Panc1 (cell line): ENCODE results near the gene WDR72. TPM values are rescaled to one million over a fixed set of nuclear protein-coding genes. Genes with fewer than 3 reads are reported as not detected.

Experiments
- ATAC-seq: fragments of 200-7000 bp; cut with Tn5 transposase; 2 replicates; pipeline ENCODE4 v1.9.1; 2020; ENCODE audit warnings: mild to moderate bottlenecking, moderate library complexity
- BruUV-seq: library from RNA; stranded (reverse); fragments of 400-500 nt; replicated peaks from 2 replicates; lab custom pipeline; 2021; lab: Mats Ljungman, UMichigan
- CTCF ChIA-PET: fragments of 300-600 bp; sonication (Branson Sonifier 250); formaldehyde crosslinking; loops from one replicate; lab custom pipeline; 2022; ENCODE audit warnings: antibody characterized with exemption; lab: Charles Lee
- POLR2A ChIA-PET: fragments of 300-600 bp; sonication (Branson Sonifier 250); formaldehyde crosslinking; loops from one replicate; lab custom pipeline; 2022; ENCODE audit warnings: antibody characterized with exemption; lab: Charles Lee
- DNase-seq: peaks from one replicate; pipeline ENCODE4 v3.0.0-alpha.2; 2010; ENCODE audit warnings: low read depth, low spot score
- H3K27ac ChIP-seq: 2 replicates; pipeline ENCODE4 v1.5.1; 2011; ENCODE audit warnings: mild to moderate bottlenecking, low read length, inconsistent platforms
- H3K27me3 ChIP-seq: fragments of 200-500 bp; sonication (Bioruptor generic); 2 replicates; pipeline ENCODE4 v1.6.0; 2014; ENCODE audit warnings: low read length, inconsistent platforms; ENCODE audit not compliant: control insufficient read depth, insufficient read depth
- H3K36me3 ChIP-seq: fragments of 200-500 bp; sonication (Bioruptor generic); 2 replicates; pipeline ENCODE4 v1.5.1; 2014; ENCODE audit warnings: inconsistent platforms, mild to moderate bottlenecking, low read length, moderate library complexity; ENCODE audit not compliant: control insufficient read depth, insufficient read depth
- H3K4me1 ChIP-seq: 2 replicates; pipeline ENCODE4 v1.5.1; 2011; ENCODE audit warnings: inconsistent platforms, mild to moderate bottlenecking, low read length, moderate library complexity; ENCODE audit not compliant: control insufficient read depth, insufficient read depth
- H3K4me3 ChIP-seq, 2 experiments: 2 replicates each; pipeline ENCODE4 v1.5.1; 2011 to 2012; ENCODE audit warnings: low read depth in 2 of 2, low read length in 2 of 2, mild to moderate bottlenecking in 2 of 2, inconsistent platforms in 1 of 2, moderate library complexity in 1 of 2
- H3K9me3 ChIP-seq: fragments of 200-500 bp; sonication (Bioruptor generic); 2 replicates; pipeline ENCODE4 v1.5.1; 2014; ENCODE audit warnings: low read depth, mild to moderate bottlenecking, inconsistent platforms, low read length, moderate library complexity; ENCODE audit not compliant: control insufficient read depth, insufficient read depth
- POLR2AphosphoS5 ChIP-seq: IDR thresholded peaks from 2 replicates; pipeline ENCODE4 v1.6.1; 2012; ENCODE audit warnings: mild to moderate bottlenecking, low read depth, low read length, moderate library complexity
- SIN3A ChIP-seq: IDR thresholded peaks from 2 replicates; pipeline ENCODE4 v1.6.1; 2012; ENCODE audit warnings: low read depth, mild to moderate bottlenecking, low read length, moderate library complexity, borderline replicate concordance; ENCODE audit not compliant: insufficient read depth
- TCF7L2 ChIP-seq: IDR thresholded peaks from 2 replicates; pipeline ENCODE4 v1.6.1; 2011; ENCODE audit warnings: mild to moderate bottlenecking, low read depth, low read length, inconsistent platforms
- in situ Hi-C: cut with HindIII; loops from 2 replicates; pipeline ENCODE4 v1.10.0; 2016; ENCODE audit warnings: low sequenced_read_pairs, low pct_unique_long_range_greater_than_20kb
- intact Hi-C: fragments of 100-400 bp; cut with micrococcal nuclease; formaldehyde crosslinking; loops from one replicate; pipeline ENCODE4 v1.10.0; 2022; ENCODE audit not compliant: unreplicated experiment
- total RNA-seq: library from RNA; stranded (reverse); gene quantifications from one replicate; pipeline ENCODE4 v1.2.1, GENCODE V29; 2021; ENCODE audit not compliant: unreplicated experiment
- TF ChIP-seq, protein P1 (sequence below), 2 experiments: IDR thresholded peaks; 2 replicates each; pipeline ENCODE4 v1.6.1; 2011 to 2012; ENCODE audit warnings: low read depth in 2 of 2, control low read depth in 1 of 2, low read length in 1 of 2, mild to moderate bottlenecking in 1 of 2, moderate library complexity in 1 of 2; ENCODE audit not compliant: insufficient read depth in 1 of 2
- TF ChIP-seq, protein P2 (sequence below): fragments of 450-650 bp; IDR thresholded peaks from 2 replicates; pipeline ENCODE4 v1.5.1; 2017; ENCODE audit warnings: mild to moderate bottlenecking

The WDR72 gene
- total RNA-seq, 1 experiment from 2014 or later: 0.03 TPM

DNA sequence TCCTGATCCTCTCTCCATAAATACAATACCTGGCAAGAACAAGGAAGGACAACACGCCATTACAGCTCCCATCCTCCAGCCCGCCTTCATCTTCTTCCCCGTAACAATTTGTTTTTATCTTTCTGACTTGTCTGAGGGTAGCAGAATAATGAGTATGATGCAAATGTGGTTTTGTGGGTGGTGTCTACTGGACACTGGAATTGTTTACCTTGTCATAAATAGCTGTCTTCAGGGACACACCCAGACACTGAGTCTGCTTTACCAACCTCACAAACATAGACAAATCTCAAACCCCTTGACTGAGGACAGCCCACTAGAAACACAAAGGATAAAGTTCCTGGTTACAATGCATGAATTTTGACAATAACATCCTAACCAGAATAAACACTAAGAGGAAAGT, 13.4 kb downstream of the WDR72 start:
- in situ Hi-C loops (no loop called here), intact Hi-C loops (no loop called here)
- TF ChIP-seq TCF7L2 (no peak), POLR2AphosphoS5 (no peak), SIN3A (no peak)
- TF ChIP-seq, protein P1, sequence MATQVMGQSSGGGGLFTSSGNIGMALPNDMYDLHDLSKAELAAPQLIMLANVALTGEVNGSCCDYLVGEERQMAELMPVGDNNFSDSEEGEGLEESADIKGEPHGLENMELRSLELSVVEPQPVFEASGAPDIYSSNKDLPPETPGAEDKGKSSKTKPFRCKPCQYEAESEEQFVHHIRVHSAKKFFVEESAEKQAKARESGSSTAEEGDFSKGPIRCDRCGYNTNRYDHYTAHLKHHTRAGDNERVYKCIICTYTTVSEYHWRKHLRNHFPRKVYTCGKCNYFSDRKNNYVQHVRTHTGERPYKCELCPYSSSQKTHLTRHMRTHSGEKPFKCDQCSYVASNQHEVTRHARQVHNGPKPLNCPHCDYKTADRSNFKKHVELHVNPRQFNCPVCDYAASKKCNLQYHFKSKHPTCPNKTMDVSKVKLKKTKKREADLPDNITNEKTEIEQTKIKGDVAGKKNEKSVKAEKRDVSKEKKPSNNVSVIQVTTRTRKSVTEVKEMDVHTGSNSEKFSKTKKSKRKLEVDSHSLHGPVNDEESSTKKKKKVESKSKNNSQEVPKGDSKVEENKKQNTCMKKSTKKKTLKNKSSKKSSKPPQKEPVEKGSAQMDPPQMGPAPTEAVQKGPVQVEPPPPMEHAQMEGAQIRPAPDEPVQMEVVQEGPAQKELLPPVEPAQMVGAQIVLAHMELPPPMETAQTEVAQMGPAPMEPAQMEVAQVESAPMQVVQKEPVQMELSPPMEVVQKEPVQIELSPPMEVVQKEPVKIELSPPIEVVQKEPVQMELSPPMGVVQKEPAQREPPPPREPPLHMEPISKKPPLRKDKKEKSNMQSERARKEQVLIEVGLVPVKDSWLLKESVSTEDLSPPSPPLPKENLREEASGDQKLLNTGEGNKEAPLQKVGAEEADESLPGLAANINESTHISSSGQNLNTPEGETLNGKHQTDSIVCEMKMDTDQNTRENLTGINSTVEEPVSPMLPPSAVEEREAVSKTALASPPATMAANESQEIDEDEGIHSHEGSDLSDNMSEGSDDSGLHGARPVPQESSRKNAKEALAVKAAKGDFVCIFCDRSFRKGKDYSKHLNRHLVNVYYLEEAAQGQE (IDR thresholded peaks at IDR 0.05; ENCODE audit: insufficient read depth in 1 of 2, low read depth in 2 of 2, low read length in 1 of 2): no peak
- TF ChIP-seq, protein P2, sequence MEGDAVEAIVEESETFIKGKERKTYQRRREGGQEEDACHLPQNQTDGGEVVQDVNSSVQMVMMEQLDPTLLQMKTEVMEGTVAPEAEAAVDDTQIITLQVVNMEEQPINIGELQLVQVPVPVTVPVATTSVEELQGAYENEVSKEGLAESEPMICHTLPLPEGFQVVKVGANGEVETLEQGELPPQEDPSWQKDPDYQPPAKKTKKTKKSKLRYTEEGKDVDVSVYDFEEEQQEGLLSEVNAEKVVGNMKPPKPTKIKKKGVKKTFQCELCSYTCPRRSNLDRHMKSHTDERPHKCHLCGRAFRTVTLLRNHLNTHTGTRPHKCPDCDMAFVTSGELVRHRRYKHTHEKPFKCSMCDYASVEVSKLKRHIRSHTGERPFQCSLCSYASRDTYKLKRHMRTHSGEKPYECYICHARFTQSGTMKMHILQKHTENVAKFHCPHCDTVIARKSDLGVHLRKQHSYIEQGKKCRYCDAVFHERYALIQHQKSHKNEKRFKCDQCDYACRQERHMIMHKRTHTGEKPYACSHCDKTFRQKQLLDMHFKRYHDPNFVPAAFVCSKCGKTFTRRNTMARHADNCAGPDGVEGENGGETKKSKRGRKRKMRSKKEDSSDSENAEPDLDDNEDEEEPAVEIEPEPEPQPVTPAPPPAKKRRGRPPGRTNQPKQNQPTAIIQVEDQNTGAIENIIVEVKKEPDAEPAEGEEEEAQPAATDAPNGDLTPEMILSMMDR: no peak
- ATAC-seq: no peak
- no peak for DNase-seq
- Histone ChIP-seq H3K9me3 (no peaks in the 10 kb centered on the region), H3K27ac (no peak overlapping the region), H3K4me1 (no peaks in the 10 kb centered on the region), H3K36me3 (no peaks in the 10 kb centered on the region), H3K27me3 (no peaks in the 10 kb centered on the region), H3K4me3 (no peak overlapping the region)
- CTCF ChIA-PET: no interaction called here
- no TSS peak for BruUV-seq
- POLR2A ChIA-PET: no interaction called here

DNA sequence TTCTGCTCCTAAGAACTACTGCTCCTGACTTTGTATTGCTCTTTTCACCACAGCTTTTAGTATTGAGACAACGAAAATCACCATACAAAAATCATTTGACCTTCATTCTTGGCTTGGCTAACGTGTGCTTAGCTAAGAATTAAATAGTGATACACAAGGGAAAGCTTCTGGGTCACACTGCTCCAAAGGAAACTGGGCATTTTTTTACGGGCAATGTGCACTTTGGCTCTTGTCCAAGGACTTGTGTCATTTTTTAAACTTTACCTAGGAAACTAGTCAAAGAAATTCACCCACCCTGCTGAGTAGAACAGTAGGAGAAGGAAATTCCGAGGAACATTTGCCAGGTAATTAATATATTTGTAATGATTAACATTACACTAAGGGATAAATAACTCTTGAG, 19.8 kb downstream of the WDR72 start:
- no TSS peak for BruUV-seq
- Histone ChIP-seq H3K4me3 (no peak overlapping the region), H3K9me3 (no peaks in the 10 kb centered on the region), H3K36me3 (no peaks in the 10 kb centered on the region; the same call in 1 of the 2 replicates), H3K4me1 (no peaks in the 10 kb centered on the region), H3K27ac (no peak overlapping the region), H3K27me3 (no peaks in the 10 kb centered on the region)
- CTCF ChIA-PET: no interaction called here
- in situ Hi-C loops (no loop called here), intact Hi-C loops (no loop called here)
- TF ChIP-seq TCF7L2: no peak
- TF ChIP-seq SIN3A: no peak
- TF ChIP-seq, protein P2: no peak
- no peak for TF ChIP-seq POLR2AphosphoS5
- TF ChIP-seq, protein P1 (IDR thresholded peaks at IDR 0.05; ENCODE audit: insufficient read depth in 1 of 2, low read depth in 2 of 2, low read length in 1 of 2): no peak
- POLR2A ChIA-PET: no interaction called here
- no peak for ATAC-seq
- no peak for DNase-seq
